ENCODE results near the gene RPS6KA3.
A peak's percentile ranks its signal among the peaks of the same experiment; 100 is the strongest.

RPS6KA3 gene

GRCh38 chrX:20285511-20285910 lies 18.8 kb upstream of the RPS6KA3 start:
- H3K4me3 ChIP-seq (ENCODE audit: low read depth in 1 of 2, low read length in 2 of 2): no peak overlapping the region
- H3K27ac ChIP-seq (ENCODE audit: low read depth, low read length): no peak overlapping the region
- no peaks in the 10 kb centered on the region for H3K4me1 ChIP-seq (ENCODE audit: control insufficient read depth in 1 of 2, insufficient read depth in 2 of 2, low read length in 2 of 2)
- no peaks in the 10 kb centered on the region for H3K36me3 ChIP-seq (ENCODE audit: control insufficient read depth in 1 of 2, insufficient read depth in 2 of 2, low read length in 2 of 2)
- H3K9me3 ChIP-seq (ENCODE audit: control insufficient read depth in 1 of 2, low read length in 2 of 2): no peaks in the 10 kb centered on the region
- no peak overlapping the region for H3K9ac ChIP-seq (ENCODE audit: low read depth in 1 of 2, low read length in 2 of 2)
- no peaks in the 10 kb centered on the region for H3K27me3 ChIP-seq (ENCODE audit: control insufficient read depth in 1 of 2, insufficient read depth in 2 of 2, low read length in 2 of 2)

- H3K27ac ChIP-seq (ENCODE audit: low read depth, low read length): no peak overlapping the region
- no peaks in the 10 kb centered on the region for H3K36me3 ChIP-seq (ENCODE audit: control insufficient read depth in 1 of 2, insufficient read depth in 2 of 2, low read length in 2 of 2)
- no peaks in the 10 kb centered on the region for H3K9me3 ChIP-seq (ENCODE audit: control insufficient read depth in 1 of 2, low read length in 2 of 2)
- no peak overlapping the region for H3K4me3 ChIP-seq (ENCODE audit: low read depth in 1 of 2, low read length in 2 of 2)
- no peak overlapping the region for H3K9ac ChIP-seq (ENCODE audit: low read depth in 1 of 2, low read length in 2 of 2)
- no peaks in the 10 kb centered on the region for H3K27me3 ChIP-seq (ENCODE audit: control insufficient read depth in 1 of 2, insufficient read depth in 2 of 2, low read length in 2 of 2)
- no peaks in the 10 kb centered on the region for H3K4me1 ChIP-seq (ENCODE audit: control insufficient read depth in 1 of 2, insufficient read depth in 2 of 2, low read length in 2 of 2)
These were observed 18.3 kb upstream of the RPS6KA3 start for GRCh38 chrX:20284992-20285391.

GRCh38 chrX:20284444-20284843 lies 17.7 kb upstream of the RPS6KA3 start:
- no peaks in the 10 kb centered on the region for H3K4me1 ChIP-seq (ENCODE audit: control insufficient read depth in 1 of 2, insufficient read depth in 2 of 2, low read length in 2 of 2)
- no peak overlapping the region for H3K9ac ChIP-seq (ENCODE audit: low read depth in 1 of 2, low read length in 2 of 2)
- H3K27me3 ChIP-seq (ENCODE audit: control insufficient read depth in 1 of 2, insufficient read depth in 2 of 2, low read length in 2 of 2): no peaks in the 10 kb centered on the region
- no peaks in the 10 kb centered on the region for H3K36me3 ChIP-seq (ENCODE audit: control insufficient read depth in 1 of 2, insufficient read depth in 2 of 2, low read length in 2 of 2)
- no peaks in the 10 kb centered on the region for H3K9me3 ChIP-seq (ENCODE audit: control insufficient read depth in 1 of 2, low read length in 2 of 2)
- no peak overlapping the region for H3K4me3 ChIP-seq (ENCODE audit: low read depth in 1 of 2, low read length in 2 of 2)
- no peak overlapping the region for H3K27ac ChIP-seq (ENCODE audit: low read depth, low read length)

- Histone ChIP-seq H3K9me3 (ENCODE audit: control insufficient read depth in 1 of 2, low read length in 2 of 2) (no peaks in the 10 kb centered on the region), H3K36me3 (ENCODE audit: control insufficient read depth in 1 of 2, insufficient read depth in 2 of 2, low read length in 2 of 2) (no peaks in the 10 kb centered on the region), H3K9ac (ENCODE audit: low read depth in 1 of 2, low read length in 2 of 2) (no peak overlapping the region)
These were observed 14.2 kb upstream of the RPS6KA3 start for GRCh38 chrX:20280938-20281337.

GRCh38 chrX:20274121-20274520 lies 7.4 kb upstream of the RPS6KA3 start:
- Histone ChIP-seq H3K4me3 (ENCODE audit: low read depth in 1 of 2, low read length in 2 of 2) (no peak overlapping the region), H3K27me3 (ENCODE audit: control insufficient read depth in 1 of 2, insufficient read depth in 2 of 2, low read length in 2 of 2) (no peaks in the 10 kb centered on the region), H3K4me1 (ENCODE audit: control insufficient read depth in 1 of 2, insufficient read depth in 2 of 2, low read length in 2 of 2) (no peaks in the 10 kb centered on the region), H3K9ac (ENCODE audit: low read depth in 1 of 2, low read length in 2 of 2) (no peak overlapping the region), H3K9me3 (ENCODE audit: control insufficient read depth in 1 of 2, low read length in 2 of 2) (no peaks in the 10 kb centered on the region), H3K27ac (ENCODE audit: low read depth, low read length) (no peak overlapping the region), H3K36me3 (ENCODE audit: control insufficient read depth in 1 of 2, insufficient read depth in 2 of 2, low read length in 2 of 2) (no peaks in the 10 kb centered on the region)

More at GRCh38 chrX:20280938-20281337, 14.2 kb upstream of the RPS6KA3 start:
- Histone ChIP-seq H3K4me1 (ENCODE audit: control insufficient read depth in 1 of 2, insufficient read depth in 2 of 2, low read length in 2 of 2) (no peaks in the 10 kb centered on the region), H3K4me3 (ENCODE audit: low read depth in 1 of 2, low read length in 2 of 2) (no peak overlapping the region), H3K27me3 (ENCODE audit: control insufficient read depth in 1 of 2, insufficient read depth in 2 of 2, low read length in 2 of 2) (no peaks in the 10 kb centered on the region), H3K27ac (ENCODE audit: low read depth, low read length) (no peak overlapping the region)

- Histone ChIP-seq H3K36me3 (ENCODE audit: control insufficient read depth in 1 of 2, insufficient read depth in 2 of 2, low read length in 2 of 2) (no peaks in the 10 kb centered on the region), H3K4me1 (ENCODE audit: control insufficient read depth in 1 of 2, insufficient read depth in 2 of 2, low read length in 2 of 2) (no peaks in the 10 kb centered on the region), H3K4me3 (ENCODE audit: low read depth in 1 of 2, low read length in 2 of 2) (no peak overlapping the region), H3K9me3 (ENCODE audit: control insufficient read depth in 1 of 2, low read length in 2 of 2) (no peaks in the 10 kb centered on the region), H3K27ac (ENCODE audit: low read depth, low read length) (no peak overlapping the region), H3K9ac (ENCODE audit: low read depth in 1 of 2, low read length in 2 of 2) (no peak overlapping the region), H3K27me3 (ENCODE audit: control insufficient read depth in 1 of 2, insufficient read depth in 2 of 2, low read length in 2 of 2) (no peaks in the 10 kb centered on the region)
These were observed 5.0 kb upstream of the RPS6KA3 start for GRCh38 chrX:20271730-20272129.

GRCh38 chrX:20271186-20271585 lies 4.5 kb upstream of the RPS6KA3 start:
- H3K4me1 ChIP-seq (ENCODE audit: control insufficient read depth in 1 of 2, insufficient read depth in 2 of 2, low read length in 2 of 2): no peaks in the 10 kb centered on the region
- H3K4me3 ChIP-seq (ENCODE audit: low read depth in 1 of 2, low read length in 2 of 2): no peak overlapping the region
- no peaks in the 10 kb centered on the region for H3K9me3 ChIP-seq (ENCODE audit: control insufficient read depth in 1 of 2, low read length in 2 of 2)
- no peaks in the 10 kb centered on the region for H3K36me3 ChIP-seq (ENCODE audit: control insufficient read depth in 1 of 2, insufficient read depth in 2 of 2, low read length in 2 of 2)
- H3K27me3 ChIP-seq (ENCODE audit: control insufficient read depth in 1 of 2, insufficient read depth in 2 of 2, low read length in 2 of 2): no peaks in the 10 kb centered on the region
- H3K9ac ChIP-seq (ENCODE audit: low read depth in 1 of 2, low read length in 2 of 2): no peak overlapping the region
- no peak overlapping the region for H3K27ac ChIP-seq (ENCODE audit: low read depth, low read length)

GRCh38 chrX:20270562-20270890 lies 3.8 kb upstream of the RPS6KA3 start:
- Histone ChIP-seq H3K27ac (ENCODE audit: low read depth, low read length) (no peak overlapping the region), H3K9ac (ENCODE audit: low read depth in 1 of 2, low read length in 2 of 2) (no peak overlapping the region), H3K4me3 (ENCODE audit: low read depth in 1 of 2, low read length in 2 of 2) (no peak overlapping the region), H3K4me1 (ENCODE audit: control insufficient read depth in 1 of 2, insufficient read depth in 2 of 2, low read length in 2 of 2) (no peaks in the 10 kb centered on the region), H3K9me3 (ENCODE audit: control insufficient read depth in 1 of 2, low read length in 2 of 2) (no peaks in the 10 kb centered on the region), H3K27me3 (ENCODE audit: control insufficient read depth in 1 of 2, insufficient read depth in 2 of 2, low read length in 2 of 2) (no peaks in the 10 kb centered on the region), H3K36me3 (ENCODE audit: control insufficient read depth in 1 of 2, insufficient read depth in 2 of 2, low read length in 2 of 2) (no peaks in the 10 kb centered on the region)

- H3K9me3 ChIP-seq (ENCODE audit: control insufficient read depth in 1 of 2, low read length in 2 of 2): no peaks in the 10 kb centered on the region
- H3K27ac ChIP-seq (ENCODE audit: low read depth, low read length): no peak overlapping the region
- no peaks in the 10 kb centered on the region for H3K4me1 ChIP-seq (ENCODE audit: control insufficient read depth in 1 of 2, insufficient read depth in 2 of 2, low read length in 2 of 2)
- no peaks in the 10 kb centered on the region for H3K36me3 ChIP-seq (ENCODE audit: control insufficient read depth in 1 of 2, insufficient read depth in 2 of 2, low read length in 2 of 2)
- H3K4me3 ChIP-seq (ENCODE audit: low read depth in 1 of 2, low read length in 2 of 2): no peak overlapping the region
- H3K9ac ChIP-seq (ENCODE audit: low read depth in 1 of 2, low read length in 2 of 2): no peak overlapping the region
- no peaks in the 10 kb centered on the region for H3K27me3 ChIP-seq (ENCODE audit: control insufficient read depth in 1 of 2, insufficient read depth in 2 of 2, low read length in 2 of 2)
These were observed 3.3 kb upstream of the RPS6KA3 start for GRCh38 chrX:20269848-20270561.

GRCh38 chrX:20267931-20268701 lies 1.4 kb upstream of the RPS6KA3 start:
- H3K4me1 ChIP-seq (ENCODE audit: control insufficient read depth in 1 of 2, insufficient read depth in 2 of 2, low read length in 2 of 2): peaks cover 4 to 8% of the 10 kb centered on the region in 2 donors
- H3K9me3 ChIP-seq (ENCODE audit: control insufficient read depth in 1 of 2, low read length in 2 of 2): no peaks in the 10 kb centered on the region
- no peak overlapping the region for H3K27ac ChIP-seq (ENCODE audit: low read depth, low read length)
- H3K36me3 ChIP-seq (ENCODE audit: control insufficient read depth in 1 of 2, insufficient read depth in 2 of 2, low read length in 2 of 2): no peaks in the 10 kb centered on the region
- peak overlapping the region; percentile 72 to 76 for H3K4me3 ChIP-seq (ENCODE audit: low read depth in 1 of 2, low read length in 2 of 2)
- H3K9ac ChIP-seq (ENCODE audit: low read depth in 1 of 2, low read length in 2 of 2): peak overlapping the region in 1 of 2 donors; percentile 66
- H3K27me3 ChIP-seq (ENCODE audit: control insufficient read depth in 1 of 2, insufficient read depth in 2 of 2, low read length in 2 of 2): no peaks in the 10 kb centered on the region
